Activated naive CD8-positive, alpha-beta T cell treated with anti-CD3 and anti-CD28 coated beads for 36 hours (primary cell): ENCODE data around the gene GAGE12E. TPM values are rescaled to one million over a fixed set of nuclear protein-coding genes. Genes with fewer than 3 reads are reported as not detected.
"Not testable (repeated sequence)": the region's sequence is repeated elsewhere in the genome, so short reads cannot be mapped to it uniquely, and the experiment has no call there.

Experiments
- DNase-seq: peaks from one replicate; pipeline ENCODE4 v3.0.0; 2021
- H3K27ac Mint-ChIP-seq: one replicate; pipeline ENCODE4 v1.8.0; 2022; ENCODE audit warnings: mild to moderate bottlenecking, moderate library complexity, mixed read lengths
- H3K27me3 Mint-ChIP-seq: one replicate; pipeline ENCODE4 v1.8.0; 2022; ENCODE audit warnings: mild to moderate bottlenecking, mixed read lengths
- H3K36me3 Mint-ChIP-seq: one replicate; pipeline ENCODE4 v1.8.0; 2021; ENCODE audit warnings: mild to moderate bottlenecking, mixed read lengths
- H3K4me1 Mint-ChIP-seq: one replicate; pipeline ENCODE4 v1.8.0; 2021; ENCODE audit warnings: mixed read lengths
- H3K4me3 Mint-ChIP-seq: one replicate; pipeline ENCODE4 v1.8.0; 2022; ENCODE audit warnings: mild to moderate bottlenecking, moderate library complexity, mixed read lengths
- H3K9me3 Mint-ChIP-seq: one replicate; pipeline ENCODE4 v1.8.0; 2022; ENCODE audit warnings: mixed read lengths
- total RNA-seq, 2 experiments: library from RNA; stranded (reverse); gene quantifications; one replicate each; pipeline ENCODE4 v1.2.3, GENCODE V29; 2021

GAGE12E gene
- total RNA-seq = not detected

GRCh38 chrX:49550989-49551388, at the start of gene GAGE12E:
TSS of gene GAGE12E (plus strand) at chrX:49551289. CDS start at chrX:49552444, 1,155 bp downstream.
- not testable (repeated sequence) for H3K4me3 Mint-ChIP-seq, H3K4me1 Mint-ChIP-seq, H3K27ac Mint-ChIP-seq, H3K9me3 Mint-ChIP-seq, H3K36me3 Mint-ChIP-seq, DNase-seq, H3K27me3 Mint-ChIP-seq

GRCh38 chrX:49531877-49532276, 19.2 kb upstream of the GAGE12E start, which contains the start of gene GAGE12C:
TSS of gene GAGE12C (plus strand) at chrX:49532177. CDS start at chrX:49533332, 1,155 bp downstream.
- DNase-seq, H3K9me3 Mint-ChIP-seq, H3K36me3 Mint-ChIP-seq, H3K4me3 Mint-ChIP-seq, H3K27me3 Mint-ChIP-seq, H3K4me1 Mint-ChIP-seq, H3K27ac Mint-ChIP-seq: not testable (repeated sequence)

- H3K9me3 Mint-ChIP-seq, H3K27me3 Mint-ChIP-seq, H3K27ac Mint-ChIP-seq, H3K36me3 Mint-ChIP-seq, H3K4me3 Mint-ChIP-seq, DNase-seq, H3K4me1 Mint-ChIP-seq: not testable (repeated sequence)
Observed at GRCh38 chrX:49541433-49541832, 9.7 kb upstream of the GAGE12E start, which contains the start of gene GAGE12D. TSS of gene GAGE12D (plus strand) at chrX:49541733. CDS start at chrX:49542888, 1,155 bp downstream.

GRCh38 chrX:49560542-49560941, 9.5 kb downstream of the GAGE12E start, which contains the start of gene GAGE12F:
TSS of gene GAGE12F (plus strand) at chrX:49560842. CDS start at chrX:49561997, 1,155 bp downstream.
- H3K27ac Mint-ChIP-seq, H3K27me3 Mint-ChIP-seq, DNase-seq, H3K36me3 Mint-ChIP-seq, H3K9me3 Mint-ChIP-seq, H3K4me3 Mint-ChIP-seq, H3K4me1 Mint-ChIP-seq: not testable (repeated sequence)

GRCh38 chrX:49568728-49569127, 17.6 kb downstream of the GAGE12E start:
- H3K4me1 Mint-ChIP-seq, H3K27ac Mint-ChIP-seq, DNase-seq, H3K27me3 Mint-ChIP-seq, H3K36me3 Mint-ChIP-seq, H3K9me3 Mint-ChIP-seq, H3K4me3 Mint-ChIP-seq: not testable (repeated sequence)

- not testable (repeated sequence) for H3K27me3 Mint-ChIP-seq, H3K4me1 Mint-ChIP-seq, DNase-seq, H3K4me3 Mint-ChIP-seq, H3K27ac Mint-ChIP-seq, H3K36me3 Mint-ChIP-seq, H3K9me3 Mint-ChIP-seq
Observed at GRCh38 chrX:49569152-49569551, 18.1 kb downstream of the GAGE12E start.

- H3K4me1 Mint-ChIP-seq, H3K9me3 Mint-ChIP-seq, H3K27me3 Mint-ChIP-seq, H3K36me3 Mint-ChIP-seq, DNase-seq, H3K4me3 Mint-ChIP-seq, H3K27ac Mint-ChIP-seq: not testable (repeated sequence)
Observed at GRCh38 chrX:49570100-49570499, 19.0 kb downstream of the GAGE12E start, which contains the start of gene GAGE12G. TSS of gene GAGE12G (plus strand) at chrX:49570400. CDS start at chrX:49571555, 1,155 bp downstream.

GRCh38 chrX:49579649-49580048, 28.6 kb downstream of the GAGE12E start, which contains the start of gene GAGE12H:
TSS of gene GAGE12H (plus strand) at chrX:49579949. CDS start at chrX:49581104, 1,155 bp downstream.
- H3K27me3 Mint-ChIP-seq, H3K27ac Mint-ChIP-seq, H3K4me1 Mint-ChIP-seq, H3K9me3 Mint-ChIP-seq, DNase-seq, H3K4me3 Mint-ChIP-seq, H3K36me3 Mint-ChIP-seq: not testable (repeated sequence)

- H3K36me3 Mint-ChIP-seq, H3K27ac Mint-ChIP-seq, H3K4me3 Mint-ChIP-seq, H3K27me3 Mint-ChIP-seq, H3K9me3 Mint-ChIP-seq, H3K4me1 Mint-ChIP-seq, DNase-seq: not testable (repeated sequence)
Observed at GRCh38 chrX:49589196-49589595, 38.1 kb downstream of the GAGE12E start, which contains the start of gene GAGE2A. TSS of gene GAGE2A (plus strand) at chrX:49589496. CDS start at chrX:49590651, 1,155 bp downstream.

GRCh38 chrX:49589769-49590478, 38.8 kb downstream of the GAGE12E start:
- not testable (repeated sequence) for H3K9me3 Mint-ChIP-seq, H3K4me1 Mint-ChIP-seq, H3K27ac Mint-ChIP-seq, H3K4me3 Mint-ChIP-seq, DNase-seq, H3K27me3 Mint-ChIP-seq, H3K36me3 Mint-ChIP-seq

GRCh38 chrX:49590488-49590887, 39.4 kb downstream of the GAGE12E start:
- not testable (repeated sequence) for H3K27me3 Mint-ChIP-seq, H3K4me3 Mint-ChIP-seq, H3K9me3 Mint-ChIP-seq, H3K4me1 Mint-ChIP-seq, DNase-seq, H3K27ac Mint-ChIP-seq, H3K36me3 Mint-ChIP-seq

GRCh38 chrX:49598720-49599119, 47.6 kb downstream of the GAGE12E start, which contains the start of gene GAGE1:
TSS of gene GAGE1 (plus strand) at chrX:49599020. CDS start at chrX:49600175, 1,155 bp downstream.
- not testable (repeated sequence) for H3K27ac Mint-ChIP-seq, DNase-seq, H3K27me3 Mint-ChIP-seq, H3K4me3 Mint-ChIP-seq, H3K4me1 Mint-ChIP-seq, H3K36me3 Mint-ChIP-seq, H3K9me3 Mint-ChIP-seq

Other genes with a start within 250 kb of the GAGE12E start
- not detected for gene GAGE10, start 247.6 kb upstream of the GAGE12E start, total RNA-seq
- gene GAGE12J, start 229.3 kb upstream of the GAGE12E start, total RNA-seq = not detected
- gene GAGE13, start 219.7 kb upstream of the GAGE12E start, total RNA-seq = not detected
- not detected for gene GAGE12C, start 19.1 kb upstream of the GAGE12E start, total RNA-seq
- not detected for gene GAGE12D, start 9.6 kb upstream of the GAGE12E start, total RNA-seq
- not detected for gene GAGE12F, start 9.6 kb downstream of the GAGE12E start, total RNA-seq
- gene GAGE12G, start 19.1 kb downstream of the GAGE12E start, total RNA-seq = not detected
- not detected for gene GAGE12H, start 28.7 kb downstream of the GAGE12E start, total RNA-seq
- not detected for gene GAGE2A, start 38.2 kb downstream of the GAGE12E start, total RNA-seq
- not detected for gene GAGE1, start 47.7 kb downstream of the GAGE12E start, total RNA-seq
- gene PAGE1, start 144.7 kb downstream of the GAGE12E start, total RNA-seq = not detected